Suppressor macrophage treated with lipopolysaccharide for 1 hour (primary cell): ENCODE measurements around the gene MEF2A.
A peak's percentile ranks its signal among the peaks of the same experiment; 100 is the strongest.
"Not testable (repeated sequence)": the region's sequence is repeated elsewhere in the genome, so short reads cannot be mapped to it uniquely, and the experiment has no call there.

ENCODE experiments used
- DNase-seq, 3 donors: peaks; one replicate each; pipeline ENCODE4 v3.0.0-alpha.2; 2020 to 2022

Gene MEF2A

DNA sequence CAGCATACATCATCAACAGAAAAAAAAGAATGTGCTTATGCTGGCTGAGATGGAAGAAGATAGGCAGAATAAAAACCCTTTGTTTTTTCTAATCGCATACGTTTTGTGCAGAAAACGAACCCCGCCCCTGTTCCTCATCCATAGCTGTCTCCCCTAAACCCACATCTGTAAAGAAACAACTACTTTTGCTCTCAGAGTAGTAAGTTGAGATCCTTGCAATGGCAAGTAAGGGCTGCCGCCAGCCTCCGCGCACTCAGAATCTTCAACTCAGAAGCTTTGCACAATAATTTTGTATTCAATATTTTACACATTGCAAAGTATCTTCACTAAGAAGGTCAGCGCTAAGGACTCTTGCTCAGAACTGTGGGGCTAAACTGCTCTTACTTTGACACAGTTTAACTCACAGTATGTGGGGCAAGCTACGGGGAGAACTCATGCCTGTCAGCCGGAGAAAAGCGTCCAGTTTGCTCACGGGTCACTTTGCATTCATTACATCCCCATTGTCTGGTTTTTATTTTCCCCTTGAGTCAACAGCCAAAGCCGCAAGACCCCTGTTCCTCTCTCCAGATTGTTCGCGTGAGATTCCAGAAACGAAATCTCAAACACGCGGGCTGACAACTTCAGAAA is 166.5 kb downstream of the MEF2A start:
- peak in 2 of 3 donors; percentile 66 to 72 for DNase-seq

DNA sequence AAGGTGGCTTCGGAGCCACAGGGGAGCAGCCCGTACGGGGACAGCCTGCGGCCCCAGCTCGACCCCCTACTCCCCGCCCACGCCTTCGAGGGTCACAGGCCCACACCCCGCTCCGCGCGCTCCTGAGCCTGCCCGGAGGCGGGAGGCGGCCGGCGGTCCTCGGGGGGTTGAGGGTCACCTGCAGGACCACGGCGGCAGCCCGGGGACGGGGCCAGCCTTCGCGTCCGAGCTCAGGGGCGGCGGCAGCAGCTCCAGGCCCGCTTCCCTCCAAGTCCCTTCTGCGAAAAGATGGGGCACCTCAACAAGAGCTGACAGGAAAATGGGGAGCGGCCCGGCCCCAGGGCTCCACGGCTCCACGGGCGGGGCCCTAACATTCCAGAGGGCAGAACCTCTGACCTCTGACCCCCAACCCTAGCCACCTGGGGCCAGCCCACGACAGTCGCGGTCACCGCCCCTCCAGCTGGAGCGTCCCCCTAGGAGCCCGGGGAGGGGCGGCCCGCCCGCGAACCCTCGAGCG is 167.0 kb downstream of the MEF2A start:
- DNase-seq = peak in 2 of 3 donors; percentile 43 to 70

DNA sequence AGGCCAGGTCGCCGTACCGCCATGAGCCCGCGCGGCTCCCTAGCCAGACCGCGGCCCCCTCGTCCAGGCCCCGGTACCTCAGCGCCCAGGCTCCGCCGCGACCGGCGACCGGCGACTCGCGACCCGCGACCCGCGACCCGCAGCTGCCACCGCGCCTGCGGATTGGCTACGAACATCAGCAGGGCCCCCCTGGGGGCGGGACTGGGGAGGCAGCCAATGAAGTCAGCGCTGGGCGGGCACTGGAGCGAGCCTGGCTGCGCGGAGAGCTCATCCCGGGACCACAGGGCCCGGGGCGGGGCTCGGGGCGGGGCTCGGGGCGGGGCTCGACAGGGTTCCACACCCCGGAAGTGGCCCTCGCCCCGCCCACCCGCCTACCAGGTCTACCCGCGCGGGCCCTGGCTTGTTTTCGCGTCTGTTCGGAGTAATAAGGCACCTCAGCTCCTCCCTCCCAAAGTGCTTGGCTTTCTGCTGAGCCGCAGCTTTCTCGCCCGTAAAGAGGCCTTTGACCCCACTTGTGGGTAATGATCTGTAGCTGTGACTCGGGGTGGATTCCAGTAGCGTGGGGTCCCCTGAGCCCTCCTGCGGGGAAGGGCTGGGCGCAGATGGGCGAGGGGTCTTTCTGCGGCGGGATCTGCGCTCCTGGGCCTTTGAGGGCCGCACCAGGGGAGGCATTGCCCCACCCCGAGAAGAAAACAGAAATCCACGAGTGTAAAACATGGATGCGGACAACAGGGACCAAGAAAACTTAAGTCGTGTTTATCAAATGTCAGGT is 167.7 kb downstream of the MEF2A start, which contains the start of gene LYSMD4:
Gene LYSMD4 (minus strand): TSS at position 170 of the 772 bp plus-strand sequence. CDS start 1,438 bp downstream, outside the sequence.
- peak; percentile 98 to 100 (median 99) for DNase-seq

DNA sequence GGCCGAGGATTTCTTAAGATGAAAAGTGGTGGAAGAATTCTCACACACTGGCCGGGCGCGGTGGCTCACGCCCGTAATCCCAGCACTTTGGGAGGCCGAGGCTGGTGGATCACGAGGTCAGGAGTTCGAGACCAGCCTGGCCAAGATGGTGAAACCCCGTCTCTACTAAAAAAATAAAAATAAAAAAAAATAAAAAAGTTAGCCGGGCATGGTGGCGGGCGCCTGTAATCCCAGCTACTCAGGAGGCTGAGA is 168.2 kb downstream of the MEF2A start:
- not testable (repeated sequence) for DNase-seq

DNA sequence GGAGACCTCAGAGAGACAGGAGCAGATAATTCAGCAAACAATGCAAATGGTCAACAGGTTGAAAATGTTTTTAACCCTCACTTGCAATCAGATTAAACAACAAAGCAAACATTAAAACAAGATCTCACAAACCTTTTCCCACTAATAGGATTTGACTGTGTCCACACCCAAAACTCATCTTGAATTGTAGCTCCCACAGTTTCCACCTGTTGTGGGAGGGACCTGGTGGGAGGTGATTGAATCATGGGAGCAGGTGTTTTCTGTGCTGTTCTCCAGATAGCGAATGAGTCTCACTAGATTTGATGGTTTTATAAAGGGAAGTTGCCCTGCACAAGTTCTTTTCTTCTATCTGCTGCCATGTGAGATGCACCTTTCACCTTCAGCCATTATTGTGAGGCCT is 168.8 kb downstream of the MEF2A start:
- DNase-seq = no peak

DNA sequence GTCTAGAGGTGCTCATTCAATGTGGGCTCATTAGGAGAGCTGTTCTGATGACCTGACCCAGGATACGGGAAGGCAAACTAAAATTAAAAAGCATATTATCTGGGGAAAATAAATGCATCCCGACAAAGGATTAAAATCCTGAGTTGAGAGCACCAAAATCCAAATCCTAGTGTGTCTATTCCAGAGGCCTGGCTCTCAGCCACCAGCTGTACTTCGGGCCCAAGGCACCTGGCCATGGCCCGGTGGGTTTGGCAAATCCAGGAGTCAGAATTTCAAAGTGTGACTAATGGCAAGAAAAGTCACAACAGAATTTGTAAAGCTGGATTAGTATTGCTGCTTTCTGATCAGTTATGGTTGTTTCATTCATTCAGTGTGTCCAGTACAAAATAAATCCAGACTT is 170.1 kb downstream of the MEF2A start:
- no peak for DNase-seq

DNA sequence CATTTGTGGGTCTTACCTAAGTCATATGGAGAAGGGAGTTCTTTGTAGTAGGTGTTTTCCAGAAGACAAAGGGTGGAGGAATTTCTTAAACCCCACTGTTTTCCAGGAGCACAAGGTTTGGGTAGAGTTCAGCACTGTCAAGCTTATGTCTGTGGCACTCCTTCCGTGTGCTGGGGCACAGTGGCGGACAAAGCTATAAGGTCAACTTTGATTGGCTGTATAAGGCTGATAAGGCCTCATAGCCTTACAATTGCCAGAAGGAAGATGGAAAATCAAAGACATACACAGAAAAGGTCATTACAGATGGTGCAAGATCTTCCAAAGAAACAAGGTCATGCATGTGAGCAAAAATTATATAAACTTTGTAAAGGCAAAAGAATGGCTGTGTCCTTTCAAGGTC is 170.9 kb downstream of the MEF2A start:
- no peak for DNase-seq

DNA sequence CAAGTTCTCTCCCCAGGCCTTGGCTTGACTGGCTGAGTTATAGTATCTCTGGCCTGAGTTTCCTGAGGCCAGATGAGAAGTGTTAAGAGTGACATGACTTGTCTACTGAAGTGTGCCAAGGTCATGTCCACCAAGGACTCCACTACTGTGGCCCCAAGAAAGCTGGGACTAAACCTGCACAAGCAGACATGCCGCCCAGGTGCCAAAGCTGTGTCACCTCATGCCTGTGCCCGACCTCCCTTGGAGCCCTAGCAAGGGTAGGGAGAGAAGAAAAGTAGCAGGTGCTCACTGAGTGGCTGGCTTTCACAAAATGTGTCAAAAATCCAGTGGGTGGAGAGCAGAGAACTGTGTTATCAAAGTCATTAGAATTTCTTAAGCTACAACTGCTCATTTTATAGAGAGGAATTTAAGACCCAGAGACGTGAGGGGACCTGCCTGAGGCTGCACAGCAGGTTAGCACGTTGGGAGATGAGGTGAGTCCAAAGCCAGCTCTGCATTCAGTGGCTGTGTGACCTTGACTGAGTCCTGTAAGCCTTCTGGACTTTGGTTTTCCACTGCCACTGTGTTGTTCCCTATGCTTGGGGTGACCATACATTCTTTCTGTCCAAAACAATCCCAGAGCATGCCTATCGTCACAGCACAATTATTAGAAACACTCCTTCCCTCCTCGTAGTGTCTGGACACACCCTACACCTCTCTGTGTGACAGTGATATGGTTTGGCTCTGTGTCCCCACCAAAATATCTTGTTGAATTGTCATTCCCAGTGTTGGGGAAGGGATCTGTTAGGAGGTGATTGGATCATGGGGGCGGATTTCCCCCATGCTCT is 172.4 kb downstream of the MEF2A start:
- no peak for DNase-seq

DNA sequence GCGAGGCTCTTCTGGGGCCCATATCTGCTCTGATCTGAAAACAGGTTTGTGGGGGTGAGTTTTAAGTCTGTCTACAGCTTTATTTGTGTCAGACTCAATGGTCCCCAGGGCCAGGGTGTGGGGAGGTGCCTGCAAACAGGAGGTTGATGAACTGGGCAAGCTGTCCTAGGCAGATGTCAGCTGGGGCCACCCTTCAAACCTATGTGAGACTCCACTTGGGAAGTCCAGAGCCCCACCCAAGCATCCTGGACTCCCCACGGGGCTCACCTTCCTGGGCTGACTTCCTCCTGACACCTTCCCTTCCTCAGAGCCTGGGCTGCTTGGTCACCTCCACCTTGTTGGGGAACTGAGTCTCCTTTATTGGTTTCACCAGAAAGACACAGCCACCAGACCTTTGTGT is 176.1 kb downstream of the MEF2A start:
- no peak for DNase-seq

DNA sequence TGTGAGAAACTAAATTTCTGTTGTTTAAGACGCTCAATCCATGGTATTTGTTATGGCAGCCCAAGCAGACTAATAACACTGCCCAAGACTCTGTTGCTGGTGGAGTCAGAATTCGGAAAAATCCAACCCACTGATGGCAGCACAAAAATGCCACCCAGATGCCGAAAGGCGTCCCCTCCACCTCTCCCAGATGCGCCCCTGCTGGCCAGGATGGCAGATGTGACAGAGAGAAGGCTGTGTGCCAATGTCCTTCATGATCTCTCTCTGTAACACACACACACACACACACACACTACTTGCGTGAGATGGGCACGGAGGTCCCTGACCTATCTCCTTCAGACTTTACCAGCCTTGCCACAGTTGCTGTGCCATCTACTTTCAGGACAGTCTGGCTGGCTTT is 178.4 kb downstream of the MEF2A start:
- no peak for DNase-seq

DNA sequence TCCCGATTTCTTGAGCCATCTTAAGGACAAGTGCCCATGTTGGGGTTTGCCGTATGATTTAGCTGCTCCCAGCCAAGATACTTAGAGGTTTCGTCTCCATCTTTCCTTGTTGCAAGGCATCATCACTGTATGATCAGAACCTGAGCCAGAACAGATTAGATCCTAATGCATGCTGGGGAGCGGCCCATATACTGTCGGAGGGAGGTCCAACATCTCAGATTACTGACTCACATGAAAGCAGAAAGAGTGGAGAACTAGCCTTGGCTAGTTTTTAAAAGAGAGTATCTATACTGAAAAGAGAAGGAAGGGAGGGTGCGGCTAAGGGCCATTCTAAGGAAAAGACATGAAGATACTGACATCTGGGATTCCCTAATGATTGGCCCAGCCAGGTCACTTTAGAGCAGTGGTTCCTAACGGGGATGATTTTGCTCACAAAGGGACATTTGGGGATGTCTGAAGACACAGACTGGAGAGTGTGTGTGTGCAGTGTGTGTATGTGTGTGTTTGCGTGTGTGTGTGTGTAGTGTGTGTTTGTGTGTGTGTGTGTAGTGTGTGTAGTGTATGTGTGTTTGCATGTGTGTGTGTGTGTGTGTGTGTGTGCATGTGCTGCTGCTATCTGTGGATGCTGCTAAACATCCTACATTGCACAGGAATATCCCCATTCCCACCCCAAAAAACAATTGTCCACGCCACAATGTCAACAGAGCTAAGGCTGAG is 179.7 kb downstream of the MEF2A start:
- no peak for DNase-seq

DNA sequence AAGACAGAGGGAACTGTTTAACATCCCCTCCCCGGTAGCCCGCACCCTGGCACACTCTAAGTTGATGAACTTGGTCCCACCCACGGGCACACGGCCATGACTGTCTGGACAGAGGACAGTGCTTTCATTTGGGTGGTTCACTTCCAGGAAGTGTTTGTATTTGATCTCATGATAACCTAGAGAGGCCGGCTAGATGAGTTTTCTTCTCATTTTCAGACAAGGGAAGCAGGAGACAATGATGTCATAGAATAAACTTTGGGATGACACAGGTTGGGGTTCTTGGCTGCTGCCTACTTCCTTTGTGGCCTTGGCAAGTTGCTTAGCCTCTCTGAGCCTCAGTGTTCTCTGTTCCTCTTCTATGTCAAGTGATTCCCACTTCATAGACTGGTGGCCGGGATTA is 183.6 kb downstream of the MEF2A start:
- peak; percentile 72 to 83 (median 82) for DNase-seq

DNA sequence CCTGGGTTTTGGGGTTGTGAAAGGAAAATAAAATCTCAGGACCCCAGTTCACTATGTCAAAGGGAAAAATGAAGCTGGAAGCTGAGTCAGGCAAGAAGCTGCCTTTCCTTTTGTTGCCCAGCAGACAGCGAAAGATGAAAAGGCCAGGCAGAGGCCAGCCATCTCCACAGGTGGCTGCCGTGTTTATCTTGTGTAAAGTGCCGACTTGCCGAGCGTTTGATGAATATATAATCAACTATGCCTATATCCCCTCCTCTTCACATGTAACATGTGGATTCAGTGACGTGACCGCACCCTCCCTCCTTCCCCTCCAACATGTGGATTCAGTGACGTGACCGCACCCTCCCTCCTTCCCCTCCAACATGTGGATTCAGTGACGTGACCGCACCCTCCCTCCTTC is 184.5 kb downstream of the MEF2A start:
- not testable (repeated sequence) for DNase-seq

DNA sequence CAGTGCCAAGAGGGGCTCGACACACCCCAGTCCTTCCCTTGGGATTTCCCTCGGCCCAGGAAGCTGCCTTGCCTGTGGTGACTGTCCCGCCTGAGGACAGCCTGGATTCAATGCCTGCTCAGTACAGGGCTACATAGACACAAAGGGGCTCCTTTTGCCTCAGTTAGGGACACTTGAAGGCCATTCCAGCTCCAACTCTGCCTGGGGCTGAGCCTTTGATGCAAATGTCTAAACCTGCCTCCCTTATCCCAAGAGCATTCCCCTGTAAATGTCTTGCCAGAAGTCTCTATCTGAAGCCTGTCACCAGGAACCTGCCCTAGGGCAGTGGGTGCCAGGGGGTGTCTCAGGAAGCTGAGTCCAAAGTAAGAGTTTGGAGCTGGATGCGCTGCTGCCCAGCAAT is 186.8 kb downstream of the MEF2A start:
- no peak for DNase-seq

DNA sequence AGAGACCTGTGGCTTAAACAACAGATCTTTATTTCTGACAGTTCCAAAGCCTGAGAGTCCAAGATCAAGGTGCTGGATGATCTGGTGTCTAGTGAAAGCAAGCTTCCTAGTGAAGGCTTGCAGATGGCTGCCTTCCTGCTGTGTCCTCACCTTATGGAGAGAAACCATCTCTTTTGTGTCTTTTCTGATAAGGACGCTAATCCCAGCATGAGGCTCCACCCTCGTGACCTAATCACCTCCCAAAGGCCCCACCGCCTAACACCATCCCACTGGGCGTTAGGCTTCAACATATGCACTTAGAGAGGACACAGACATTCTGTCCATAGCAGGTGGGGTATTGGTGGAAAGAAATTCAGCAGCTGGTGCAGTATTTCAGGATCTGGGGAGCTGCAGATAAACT is 187.3 kb downstream of the MEF2A start:
- DNase-seq = no peak

DNA sequence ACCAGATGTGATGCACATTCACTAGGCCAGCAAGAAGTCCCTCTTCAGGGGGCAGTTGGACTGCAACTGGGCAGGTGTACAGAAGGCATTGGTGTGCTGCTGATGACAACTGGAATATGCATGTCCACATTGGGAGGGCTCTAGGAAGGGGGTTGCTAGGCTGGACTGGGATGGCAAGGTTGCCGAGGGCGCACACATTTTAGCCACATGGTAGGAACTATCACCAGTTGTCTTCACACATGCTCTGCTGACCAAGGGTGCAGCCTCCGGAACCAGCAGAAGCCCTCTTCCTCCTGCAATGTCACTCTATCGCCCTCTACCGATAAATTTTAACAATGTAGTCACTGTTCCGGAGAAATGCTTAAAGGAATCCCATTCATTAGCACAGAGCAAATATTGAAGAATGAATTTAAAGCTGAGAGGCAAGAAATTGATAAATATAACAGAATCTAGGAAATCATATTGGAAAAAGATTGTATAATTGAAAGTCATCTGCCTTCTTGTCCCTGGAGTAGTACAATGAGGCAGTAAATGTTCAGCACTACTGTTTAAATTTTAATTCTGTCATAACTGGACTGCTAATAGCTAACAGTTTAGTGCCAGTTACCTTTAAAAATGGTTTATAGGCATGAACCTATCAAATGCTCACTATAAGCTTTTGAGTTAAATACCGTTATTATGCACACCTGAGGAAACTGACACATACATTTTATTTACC is 190.1 kb downstream of the MEF2A start:
- DNase-seq = peak; percentile 82 to 87 (median 85)

DNA sequence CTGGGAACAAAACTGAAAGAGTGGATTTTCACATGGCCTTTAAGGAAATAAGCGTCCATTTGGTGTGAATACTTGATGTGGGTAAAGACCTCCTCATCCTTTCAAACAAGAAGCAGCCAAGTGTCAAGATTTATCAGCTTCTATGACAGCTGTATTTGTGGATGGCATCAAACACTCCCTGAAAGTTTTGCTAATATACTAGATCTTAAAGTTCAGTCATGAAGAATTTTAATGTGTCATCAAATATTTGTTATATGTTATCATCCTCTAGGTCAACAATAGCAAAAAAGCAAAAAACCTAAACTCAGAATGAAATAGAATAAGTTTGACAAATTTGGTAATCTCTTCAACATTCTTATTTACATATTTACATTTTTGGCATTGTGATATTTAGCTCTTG is 196.5 kb downstream of the MEF2A start:
- DNase-seq = no peak

DNA sequence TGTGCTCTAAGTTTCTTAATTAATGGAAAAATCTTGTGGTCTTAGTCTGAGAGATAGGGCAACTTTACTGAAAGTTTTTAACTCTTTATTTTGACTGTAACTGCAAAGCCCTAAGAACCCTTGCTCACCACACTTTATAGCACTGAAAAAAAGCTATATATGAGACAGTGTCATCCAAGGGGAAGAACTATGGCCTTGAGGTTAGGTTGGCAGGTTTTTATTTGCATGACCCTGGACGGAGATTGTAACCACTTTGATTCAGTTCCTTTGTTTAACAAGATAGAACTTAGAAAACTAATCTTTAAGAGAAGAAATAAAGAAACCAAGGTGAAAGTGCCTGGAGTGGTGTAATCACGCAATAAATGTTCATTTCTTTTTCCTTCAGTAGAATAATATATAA is 198.0 kb downstream of the MEF2A start:
- DNase-seq = no peak

DNA sequence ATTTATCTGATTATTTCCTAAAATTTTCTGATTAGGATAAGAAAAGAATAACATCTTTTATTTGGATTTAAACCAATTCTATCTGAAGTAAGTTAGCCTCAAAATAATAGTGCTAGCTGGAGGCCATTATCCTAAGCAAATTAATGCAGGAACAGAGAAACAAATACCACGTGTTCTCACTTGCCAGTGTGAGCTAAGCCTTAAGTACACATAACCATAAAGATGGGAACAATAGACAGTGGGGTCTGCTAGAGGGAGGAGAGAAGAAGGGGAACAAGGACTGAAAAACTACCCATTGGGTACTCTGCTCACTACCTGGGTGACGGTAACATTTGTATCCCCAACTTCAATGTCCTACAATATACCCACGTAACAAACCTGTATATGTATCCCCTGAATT is 198.7 kb downstream of the MEF2A start:
- DNase-seq = no peak
